HL-60/S4 (cell line): Measurements from ENCODE around the gene SYT1.

Source experiments
- in situ Hi-C: fragments of 300-500 bp; cut with MboI; formaldehyde crosslinking; loops from 2 replicates; pipeline ENCODE4 v1.14.3; 2022; ENCODE audit warnings: low sequenced_read_pairs

Gene SYT1

DNA sequence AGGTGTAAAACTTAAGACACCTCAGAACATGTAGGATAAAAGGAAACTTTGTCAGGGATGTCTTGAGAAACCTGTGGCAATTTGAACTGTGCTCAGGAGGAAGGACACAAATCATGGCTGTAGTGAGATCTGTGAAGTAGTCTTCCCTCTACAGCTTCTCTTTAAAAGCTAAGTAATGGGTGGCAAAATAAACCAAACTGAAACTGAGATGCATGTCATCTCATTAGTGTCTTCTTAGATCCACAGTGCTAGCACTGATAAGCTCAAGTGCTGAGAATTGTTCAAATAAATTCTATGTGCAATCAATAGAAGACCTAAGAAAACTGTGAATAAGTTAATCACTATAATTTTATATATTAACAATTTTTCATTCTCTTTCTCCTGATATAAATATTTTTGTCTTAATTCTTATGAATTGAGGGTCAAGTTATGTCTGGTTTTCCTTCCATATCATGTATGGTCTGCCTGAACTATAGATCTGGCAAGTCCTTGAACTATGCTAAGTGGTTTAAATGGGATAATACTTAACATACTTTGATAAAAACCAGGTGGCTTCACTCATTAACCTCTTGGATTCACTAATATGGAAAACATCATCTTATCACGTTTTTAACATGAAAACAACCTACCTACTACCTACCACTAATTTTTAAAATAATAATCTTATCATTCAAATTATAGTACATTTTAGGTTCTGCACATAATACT, 27.2 kb downstream of the SYT1 start:
- in situ Hi-C loops = no loop called here

- in situ Hi-C loops = no loop called here
Observed at GRCh38 chr12:78898416-78898815, 33.8 kb downstream of the SYT1 start.

DNA sequence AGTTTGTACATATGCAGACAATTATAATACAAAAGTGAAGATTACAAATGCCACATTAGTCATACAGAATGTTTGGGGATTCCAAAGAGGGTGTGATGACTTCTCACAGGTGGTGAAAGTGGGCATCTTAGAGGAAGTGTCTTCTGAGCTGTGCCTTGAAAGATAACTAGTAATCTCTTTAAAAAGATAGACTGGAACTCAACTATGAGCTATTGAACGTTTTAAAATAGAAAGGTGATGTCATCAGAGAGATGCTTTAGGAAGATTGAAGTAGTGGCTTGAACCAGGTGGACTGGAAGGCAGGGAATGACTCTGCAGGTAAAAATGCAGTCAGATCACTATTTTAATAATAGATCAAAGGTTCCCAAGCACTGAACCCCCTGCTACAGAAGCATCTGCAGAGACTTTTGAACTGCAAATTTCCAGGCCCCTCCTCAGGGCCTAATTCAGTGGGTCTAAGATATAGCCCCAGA, 50.3 kb downstream of the SYT1 start:
- in situ Hi-C loops = no loop called here

GRCh38 chr12:78916845-78917480, 52.4 kb downstream of the SYT1 start:
- in situ Hi-C loops = no loop called here

GRCh38 chr12:78917513-78917912, 52.9 kb downstream of the SYT1 start:
- in situ Hi-C loops = no loop called here

- in situ Hi-C loops = no loop called here
Observed at GRCh38 chr12:78918268-78918667, 53.7 kb downstream of the SYT1 start.

DNA sequence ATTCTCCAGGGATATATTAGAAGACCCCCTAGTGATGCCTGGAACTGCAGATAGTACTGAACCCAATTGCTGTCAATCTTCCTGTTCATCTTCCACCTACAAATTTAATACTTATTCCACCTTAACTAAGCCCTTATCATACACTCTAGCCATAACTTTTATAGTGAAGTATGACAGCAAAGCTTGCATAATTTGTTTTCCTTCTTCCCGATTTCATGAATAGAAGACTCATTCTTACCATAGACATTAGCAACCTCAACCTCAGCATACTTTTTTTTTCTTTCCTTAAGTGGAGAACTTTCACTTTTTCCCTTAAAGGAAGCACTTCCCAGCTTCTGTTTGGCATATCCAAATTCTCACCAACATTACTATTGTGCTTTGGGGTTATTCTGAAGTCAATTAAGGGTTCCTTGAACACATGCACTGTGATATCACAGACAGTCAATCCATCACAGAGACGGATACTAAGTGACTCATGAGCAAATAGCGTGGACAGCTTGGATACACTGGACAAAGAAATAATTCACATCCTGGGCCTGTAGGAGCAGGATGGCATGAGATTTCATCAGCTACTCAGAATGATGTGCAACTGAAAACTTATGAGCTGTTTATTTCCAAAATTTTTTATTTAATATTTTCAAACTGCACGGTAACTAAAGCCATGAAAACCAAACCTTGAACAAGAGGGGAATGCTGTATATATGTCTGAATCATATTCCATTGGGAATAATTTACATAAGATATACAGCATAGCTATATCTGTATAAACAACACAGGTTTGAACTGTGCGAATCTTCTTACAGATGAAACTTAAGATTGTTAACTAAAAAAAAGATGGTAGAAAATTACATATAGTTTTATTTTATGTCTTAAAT, 63.9 kb downstream of the SYT1 start:
- in situ Hi-C loops = no loop called here

GRCh38 chr12:78929075-78929418, 64.5 kb downstream of the SYT1 start:
- in situ Hi-C loops = no loop called here

DNA sequence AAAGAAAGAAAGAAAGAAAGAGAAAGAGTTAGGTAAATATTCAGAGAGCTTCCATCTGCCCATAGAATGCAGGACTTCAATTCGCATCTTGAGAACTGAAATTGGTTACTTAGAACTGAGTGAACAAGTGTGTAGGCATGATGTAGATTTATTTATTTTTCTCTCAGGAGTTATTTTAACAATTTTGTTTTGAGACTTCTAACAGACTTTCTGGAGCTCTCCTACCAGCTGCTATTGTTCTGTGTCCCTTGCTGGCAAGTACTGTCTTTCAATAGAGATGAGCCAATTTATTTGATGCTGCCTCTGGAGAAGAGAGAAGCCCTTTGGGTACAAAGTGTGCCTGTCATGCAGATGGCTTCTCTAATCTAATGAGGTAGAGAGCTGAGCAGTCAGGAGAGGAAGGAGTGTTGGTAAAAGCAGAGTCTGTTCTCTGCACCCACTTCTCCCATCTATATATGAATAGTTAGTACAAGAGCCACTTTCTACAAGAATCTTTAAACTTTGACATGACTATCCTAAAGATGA, 67.0 kb downstream of the SYT1 start:
- in situ Hi-C loops = no loop called here

GRCh38 chr12:78933014-78933413, 68.4 kb downstream of the SYT1 start:
- in situ Hi-C loops = no loop called here

DNA sequence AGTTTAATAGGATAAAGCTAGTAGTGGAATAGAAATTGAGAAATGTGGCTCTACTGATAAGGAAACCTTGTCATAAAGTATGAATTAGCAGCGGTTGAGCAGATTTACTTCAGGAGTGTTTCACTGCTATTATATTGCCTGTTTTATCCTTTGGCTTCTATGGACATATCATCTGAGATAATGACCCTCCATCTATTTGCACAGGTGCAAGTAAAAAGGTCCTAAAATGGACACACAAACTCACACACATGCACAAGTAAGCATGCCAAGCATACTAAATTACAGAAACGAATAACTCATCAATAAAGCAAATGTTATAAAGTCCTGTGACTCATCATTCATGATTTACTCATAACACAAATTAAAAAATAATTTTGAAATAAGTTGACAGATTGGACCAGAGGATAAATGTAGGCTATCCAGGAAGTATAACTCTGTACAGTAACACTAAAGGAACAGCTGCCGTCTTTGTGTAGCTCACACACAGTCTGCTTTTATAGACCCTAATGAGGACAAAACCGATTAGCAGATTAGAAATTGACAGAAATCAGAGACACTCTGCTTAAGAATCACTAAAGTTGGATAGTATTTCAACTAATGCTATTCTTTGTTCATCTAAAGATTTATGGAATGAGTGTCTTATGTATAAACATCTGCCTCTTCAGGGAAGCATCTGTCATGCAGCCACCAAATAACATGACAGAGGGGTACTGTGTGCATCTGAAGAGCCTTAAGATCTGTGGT, 73.9 kb downstream of the SYT1 start:
- in situ Hi-C loops = no loop called here

DNA sequence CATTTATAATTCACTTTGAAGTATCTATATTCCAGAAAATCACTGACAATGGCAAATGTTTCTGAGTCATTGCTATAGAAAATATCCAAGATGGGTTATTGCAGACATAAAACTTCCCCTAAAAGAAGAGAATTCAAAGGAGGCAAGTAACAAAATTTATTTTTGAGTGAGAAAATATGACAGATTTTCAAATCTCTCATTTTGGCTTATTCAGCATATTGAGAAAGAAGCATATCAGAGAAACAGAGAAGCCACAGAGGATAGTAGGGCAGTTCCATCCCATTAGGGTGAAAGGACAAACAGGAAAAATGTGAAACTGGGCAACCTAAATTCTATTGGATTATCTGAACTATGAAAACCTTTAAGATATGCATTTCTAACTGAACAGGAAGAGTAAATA, 85.0 kb downstream of the SYT1 start:
- in situ Hi-C loops = no loop called here

- in situ Hi-C loops = no loop called here
Observed at GRCh38 chr12:78951803-78952551, 87.4 kb downstream of the SYT1 start.

DNA sequence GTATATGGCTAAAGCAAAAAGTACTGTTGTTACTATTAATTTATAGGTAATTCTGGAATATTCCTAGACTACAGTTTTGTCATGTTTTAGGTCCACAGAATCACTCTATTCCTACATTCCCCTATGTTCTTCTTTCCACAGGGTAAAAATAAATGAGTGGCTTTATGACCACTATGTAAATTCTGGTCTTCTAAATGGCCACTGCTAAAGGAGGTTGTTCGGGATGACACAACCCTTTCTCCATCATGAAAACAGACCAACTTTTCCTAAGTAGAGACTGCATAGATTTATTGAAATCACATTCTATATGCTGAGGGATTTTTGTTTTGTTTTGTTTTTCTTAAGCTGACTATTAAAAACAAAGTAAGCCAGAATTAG, 88.0 kb downstream of the SYT1 start:
- in situ Hi-C loops = no loop called here

DNA sequence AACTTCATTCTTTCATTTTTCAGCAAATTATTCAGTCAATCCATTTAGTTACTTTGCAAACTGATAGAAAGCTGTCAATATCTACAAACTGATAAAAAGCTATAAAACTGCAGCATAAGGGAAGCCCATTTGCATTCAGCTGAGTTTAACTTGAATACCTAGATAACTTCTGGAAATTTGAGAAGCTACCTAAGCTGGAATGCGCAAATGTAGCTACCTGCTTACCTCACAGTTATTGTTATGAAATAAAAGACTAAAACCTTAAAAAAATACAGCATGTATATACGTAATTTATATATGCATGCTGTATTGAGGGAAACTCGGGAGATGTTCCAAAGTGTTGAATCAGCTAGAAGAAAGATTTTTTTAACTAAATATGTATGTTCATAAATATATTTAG, 94.4 kb downstream of the SYT1 start:
- in situ Hi-C loops = no loop called here

GRCh38 chr12:78959556-78959955, 95.0 kb downstream of the SYT1 start:
- in situ Hi-C loops = no loop called here

DNA sequence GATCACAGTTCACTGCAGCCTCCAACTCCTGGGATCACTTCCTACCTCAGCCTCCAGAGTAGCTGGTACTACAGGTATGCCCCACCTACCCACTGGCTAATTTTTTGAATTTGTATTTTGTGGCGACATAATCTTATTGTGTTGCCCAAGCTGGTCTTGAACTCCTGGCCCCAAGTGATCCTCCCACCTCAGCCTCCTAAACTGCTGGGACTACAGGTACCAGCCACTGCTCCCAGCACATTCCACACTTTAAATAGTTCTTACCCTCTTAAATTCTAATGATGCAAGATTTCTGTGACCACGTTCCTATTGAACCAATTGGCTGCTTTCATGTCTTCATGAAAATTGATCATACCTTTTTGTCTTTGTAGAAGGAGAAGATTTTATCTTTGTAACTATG, 96.6 kb downstream of the SYT1 start:
- in situ Hi-C loops = no loop called here

DNA sequence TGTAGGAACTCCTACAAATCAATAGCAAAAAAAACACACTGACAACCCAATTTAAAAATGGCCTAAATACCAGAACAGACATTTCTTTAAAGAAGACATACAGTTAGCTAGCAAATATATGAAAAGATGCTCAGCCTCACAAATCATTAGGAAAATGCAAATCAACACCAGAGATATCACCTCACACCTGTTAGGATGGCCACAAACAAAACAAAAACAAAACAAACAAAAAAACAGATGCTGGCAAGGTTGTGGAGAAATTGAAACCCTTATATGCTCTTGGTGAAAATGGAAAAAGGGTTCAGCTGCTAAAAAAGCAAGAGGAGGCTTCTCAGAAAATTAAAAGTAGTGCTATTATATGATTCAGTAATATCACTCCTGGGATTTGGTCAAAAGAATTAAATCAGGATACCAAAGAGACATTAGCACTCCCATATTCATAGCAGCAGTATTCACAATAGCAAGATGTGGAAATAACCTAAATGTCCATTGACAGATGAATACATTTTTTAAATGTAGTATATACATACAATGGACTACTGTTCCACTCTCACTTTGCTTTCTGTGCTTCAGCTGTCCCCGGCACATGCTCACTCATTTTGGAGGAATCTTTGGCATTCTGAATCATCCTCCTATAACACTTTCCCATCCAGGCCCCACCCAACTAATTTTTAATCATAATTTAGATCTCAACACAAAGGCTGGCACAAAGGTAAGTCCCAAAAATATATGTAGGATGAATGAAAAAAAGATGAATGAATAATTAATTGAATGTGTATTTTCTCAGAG, 99.1 kb downstream of the SYT1 start:
- in situ Hi-C loops = no loop called here

DNA sequence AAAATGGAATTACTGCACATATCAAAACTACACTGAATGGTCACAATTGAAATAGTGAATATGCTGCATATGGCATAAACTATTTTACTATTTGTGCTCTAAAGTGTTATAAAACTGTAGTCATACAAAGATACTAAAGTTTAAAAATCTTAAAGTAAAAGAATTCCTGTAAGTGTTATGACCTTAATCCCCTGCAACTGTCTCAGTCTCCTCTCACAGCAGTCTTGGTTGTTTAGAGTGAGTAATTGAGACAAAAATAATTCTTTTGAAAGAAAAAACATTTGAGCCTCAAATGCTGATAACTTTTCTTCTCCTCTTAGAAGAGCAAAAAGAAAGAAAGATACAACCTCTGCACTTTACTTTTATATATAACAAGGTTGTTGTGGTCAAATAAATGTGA, 99.9 kb downstream of the SYT1 start:
- in situ Hi-C loops = no loop called here
